Lung (tissue), 12 donors: ENCODE data around the gene NIN. TPM values are rescaled to one million over a fixed set of nuclear protein-coding genes. Genes with fewer than 3 reads are reported as not detected.
A peak's percentile ranks its signal among the peaks of the same experiment; 100 is the strongest.

Source experiments
- ATAC-seq: fragments of 200-7000 bp; cut with Tn5 transposase; one replicate; pipeline ENCODE4 v1.9.1; 2020; ENCODE audit warnings: moderate number of reproducible peaks; ENCODE audit not compliant: insufficient read depth, low FRiP score
- DNase-seq, 3 donors: peaks; one replicate each; pipeline ENCODE4 v3.0.0-alpha.2; 2013 to 2017
- H3K27ac ChIP-seq, 2 donors: one replicate each; pipeline ENCODE4 v1.5.1; 2013; ENCODE audit warnings: mild to moderate bottlenecking in 2 of 2, moderate library complexity in 2 of 2, control low read depth in 1 of 2, inconsistent platforms in 1 of 2, low read depth in 1 of 2, low read length in 1 of 2
- H3K27me3 ChIP-seq, 3 donors: one replicate each; pipeline ENCODE4 v1.5.1; 2013; ENCODE audit warnings: low read length in 2 of 3; ENCODE audit not compliant: control insufficient read depth in 3 of 3, insufficient read depth in 3 of 3
- H3K36me3 ChIP-seq, 4 donors: one replicate each; pipeline ENCODE4 v1.5.1; 2013; ENCODE audit warnings: low read length in 4 of 4, mild to moderate bottlenecking in 1 of 4, moderate library complexity in 1 of 4; ENCODE audit not compliant: control insufficient read depth in 4 of 4, insufficient read depth in 4 of 4
- H3K4me1 ChIP-seq, 5 donors: one replicate each; pipeline ENCODE4 v1.5.1; 2013; ENCODE audit warnings: low read length in 5 of 5, mild to moderate bottlenecking in 2 of 5, moderate library complexity in 1 of 5; ENCODE audit not compliant: control insufficient read depth in 5 of 5, insufficient read depth in 5 of 5
- H3K4me3 ChIP-seq: one replicate; pipeline ENCODE4 v1.5.1; 2013; ENCODE audit warnings: mild to moderate bottlenecking, control low read depth, moderate library complexity
- H3K9ac ChIP-seq, 2 donors: one replicate each; pipeline ENCODE4 v1.5.1; 2013; ENCODE audit warnings: low read length in 2 of 2, control low read depth in 1 of 2; ENCODE audit not compliant: insufficient read depth in 1 of 2
- H3K9me3 ChIP-seq, 4 donors: one replicate each; pipeline ENCODE4 v1.5.1; 2013; ENCODE audit warnings: low read length in 3 of 4, mild to moderate bottlenecking in 1 of 4, moderate library complexity in 1 of 4; ENCODE audit not compliant: control insufficient read depth in 4 of 4, insufficient read depth in 3 of 4
- CTCF ChIP-seq: IDR thresholded peaks from 2 replicates; pipeline ENCODE4 v1.5.1; 2012; ENCODE audit warnings: mild to moderate bottlenecking; ENCODE audit errors: control extremely low read depth, extremely low read depth
- WGBS, 2 donors: extraction: QIAGEN DNeasy Blood & Tissue Kit; methylation state at CpG; one replicate each; pipeline ENCODE4 v1.1.7; 2013; 5-methylcytosine and 5-hydroxymethylcytosine counted together
- polyA plus RNA-seq, 2 donors: library from polyadenylated mRNA; stranded (reverse); fragments of 200-250 nt; gene quantifications; one replicate each; pipeline ENCODE4 v1.2.1, GENCODE V29; 2013
- total RNA-seq, 2 donors: library from RNA; depleted of rRNA in 1 of 2; stranded (reverse); fragments of >200 nt in 1 of 2; gene quantifications; one replicate each; pipeline ENCODE4 v1.2.1, GENCODE V29; 2014 to 2021
- donor health status: control.
- donor health status: control.
- donor health status: Bipolar disorder and iron deficiency.
- donor health status: healthy.
- donor health status: DM: yes; HTN: yes; CAD: no.

The NIN gene
- total and polyA plus RNA-seq, 4 donors, result 5.2 to 38.6 (median 24.2) TPM

- Histone ChIP-seq H3K4me3 (no peak overlapping the region), H3K4me1 (no peaks in the 10 kb centered on the region), H3K27me3 (no peaks in the 10 kb centered on the region), H3K36me3 (peaks cover 27 to 33% (median 29%) of the 10 kb centered on the region in 4 donors), H3K27ac (no peak overlapping the region), H3K9ac (no peak overlapping the region), H3K9me3 (no peaks in the 10 kb centered on the region)
- ATAC-seq (no peak), DNase-seq (no peak)
- 79 to 88% methylated on average over 7 of the region's 7 CpGs for WGBS, 2 donors
- TF ChIP-seq CTCF, result no peak
Observed at GRCh38 chr14:50772412-50772811, 58.5 kb downstream of the NIN start.

GRCh38 chr14:50770586-50770985 lies 60.4 kb downstream of the NIN start:
- no peak overlapping the region for H3K9ac ChIP-seq
- 98% methylated on average over 8 of the region's 8 CpGs for WGBS, 2 donors
- no peak overlapping the region for H3K27ac ChIP-seq
- no peaks in the 10 kb centered on the region for H3K9me3 ChIP-seq
- no peak overlapping the region for H3K4me3 ChIP-seq
- TF ChIP-seq CTCF, result no peak
- peaks cover 26 to 39% (median 33%) of the 10 kb centered on the region in 4 donors for H3K36me3 ChIP-seq
- DNase-seq, result no peak
- peaks cover 0 to 3% (median 0%) of the 10 kb centered on the region in 5 donors for H3K4me1 ChIP-seq
- H3K27me3 ChIP-seq, result no peaks in the 10 kb centered on the region
- no peak for ATAC-seq

GRCh38 chr14:50769863-50770500 lies 61.0 kb downstream of the NIN start:
- no peak for TF ChIP-seq CTCF
- ATAC-seq (no peak), DNase-seq (no peak)
- Histone ChIP-seq H3K27me3 (no peaks in the 10 kb centered on the region), H3K4me3 (no peak overlapping the region), H3K9me3 (no peaks in the 10 kb centered on the region), H3K9ac (no peak overlapping the region), H3K4me1 (peaks cover 0 to 3% (median 0%) of the 10 kb centered on the region in 5 donors), H3K27ac (no peak overlapping the region), H3K36me3 (peaks cover 27 to 39% (median 33%) of the 10 kb centered on the region in 4 donors)
- 91 to 94% methylated on average over 13 of the region's 13 CpGs for WGBS, 2 donors

- Histone ChIP-seq H3K36me3 (peaks cover 27 to 44% (median 33%) of the 10 kb centered on the region in 4 donors), H3K9me3 (no peaks in the 10 kb centered on the region), H3K27me3 (no peaks in the 10 kb centered on the region), H3K4me3 (no peak overlapping the region), H3K9ac (no peak overlapping the region), H3K27ac (peak overlapping the region in 1 of 2 donors; percentile 5), H3K4me1 (peaks cover 0 to 3% (median 0%) of the 10 kb centered on the region in 5 donors)
- DNase-seq, result no peak
- ATAC-seq, result no peak
- 91 to 98% methylated on average over 3 of the region's 3 CpGs for WGBS, 2 donors
- no peak for TF ChIP-seq CTCF
Observed at GRCh38 chr14:50768680-50769079, 62.3 kb downstream of the NIN start.
